Activated CD4-positive, alpha-beta T cell treated with anti-CD3 and anti-CD28 coated beads, Interleukin-2, amount 50 U/mL, for 4 hours (primary cell): ENCODE measurements around the gene SDE2.
"Not testable (repeated sequence)": the region's sequence is repeated elsewhere in the genome, so short reads cannot be mapped to it uniquely, and the experiment has no call there.

ENCODE experiments used
- DNase-seq, 2 experiments: peaks; one replicate each; pipeline ENCODE4 v3.0.0-alpha.2; 2020

The SDE2 gene

DNA sequence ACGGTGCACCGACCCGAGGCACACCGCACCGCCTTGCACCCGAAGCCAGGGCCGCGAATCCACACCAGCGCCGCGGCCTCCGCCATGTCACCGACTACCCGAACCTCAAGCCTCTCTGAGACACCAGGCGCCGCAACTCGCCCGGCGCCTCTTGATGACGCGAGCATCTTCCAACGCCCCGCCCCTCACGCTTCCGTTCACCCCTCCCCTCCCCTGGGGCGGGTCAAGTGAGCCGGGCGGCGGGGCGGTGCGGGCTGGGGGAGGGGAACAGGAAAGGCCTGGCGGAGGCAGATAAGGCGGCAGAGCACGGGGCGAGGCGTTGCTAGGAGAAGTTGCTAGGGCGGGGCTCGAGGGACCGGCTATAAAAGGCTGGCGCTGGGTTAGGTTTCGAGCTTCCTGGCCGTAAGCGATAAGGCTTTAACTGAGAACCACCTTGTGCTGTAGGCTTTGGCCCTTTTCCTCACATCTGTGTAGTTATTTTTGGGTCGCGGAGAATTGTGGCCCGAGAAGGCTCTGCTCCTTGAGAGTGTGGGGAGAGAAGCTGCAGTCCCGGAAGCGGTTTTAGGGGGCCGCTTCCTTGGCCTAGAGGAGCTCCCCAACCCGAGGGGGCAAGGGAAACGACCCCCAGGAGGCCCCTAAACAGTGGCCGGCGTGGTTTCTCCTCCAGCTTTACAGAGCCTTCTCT, at the start of gene SDE2:
SDE2 (minus strand) TSS at position 117 of the 685 bp plus-strand sequence; CDS start at position 86, 31 bp downstream.
- peak; percentile 99 to 100 for DNase-seq

DNA sequence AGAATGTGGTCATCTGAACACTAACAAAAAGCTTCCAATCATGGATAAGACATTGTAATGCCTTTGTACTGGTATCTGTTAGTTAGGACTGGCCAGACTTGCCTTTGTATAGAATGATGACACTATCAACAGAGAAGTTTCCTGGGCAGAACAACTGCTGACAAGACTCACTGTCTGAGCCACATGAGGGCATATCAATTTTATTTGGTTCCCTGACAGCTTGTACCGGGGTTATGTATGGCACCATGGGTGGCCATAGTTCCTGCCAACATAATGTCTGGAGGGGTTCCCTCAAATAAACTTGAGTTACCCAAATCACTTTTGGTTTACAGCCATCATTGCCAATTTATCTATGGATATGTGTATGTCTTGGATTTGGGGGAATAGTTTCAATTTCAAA, 49.7 kb upstream of the SDE2 start:
- no peak for DNase-seq

- no peak for DNase-seq
Observed at GRCh38 chr1:226047495-226047894, 48.4 kb upstream of the SDE2 start.

- no peak for DNase-seq
Observed at GRCh38 chr1:226046240-226046639, 47.1 kb upstream of the SDE2 start.

DNA sequence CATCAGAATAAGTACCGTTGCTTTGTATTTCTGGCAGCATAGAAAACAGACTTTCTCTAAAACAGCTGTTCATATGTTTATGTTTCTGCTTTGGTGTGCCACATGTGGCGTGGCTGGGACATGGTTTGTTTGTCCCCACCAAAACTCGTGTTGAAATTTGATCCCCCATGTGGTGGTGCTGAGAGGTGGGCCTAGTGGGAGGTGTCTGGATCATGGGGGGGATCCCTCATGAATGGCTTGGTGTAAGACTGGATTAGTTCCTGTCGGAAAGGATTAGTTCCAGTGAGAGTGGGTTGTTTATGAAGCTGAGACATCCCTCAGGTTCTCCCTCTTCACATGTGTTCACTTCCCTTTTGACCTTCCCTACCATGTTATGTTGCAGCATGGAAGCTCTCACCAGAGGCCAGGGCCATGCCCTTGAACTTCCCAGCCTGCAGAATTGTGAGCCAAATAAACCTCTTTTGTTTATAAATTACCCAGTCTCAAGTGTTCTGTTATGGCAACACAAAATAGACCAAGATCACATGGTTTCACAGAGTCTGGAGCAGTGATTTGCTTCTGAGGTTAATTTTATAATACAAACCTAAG, 45.5 kb upstream of the SDE2 start:
- DNase-seq, result no peak

DNA sequence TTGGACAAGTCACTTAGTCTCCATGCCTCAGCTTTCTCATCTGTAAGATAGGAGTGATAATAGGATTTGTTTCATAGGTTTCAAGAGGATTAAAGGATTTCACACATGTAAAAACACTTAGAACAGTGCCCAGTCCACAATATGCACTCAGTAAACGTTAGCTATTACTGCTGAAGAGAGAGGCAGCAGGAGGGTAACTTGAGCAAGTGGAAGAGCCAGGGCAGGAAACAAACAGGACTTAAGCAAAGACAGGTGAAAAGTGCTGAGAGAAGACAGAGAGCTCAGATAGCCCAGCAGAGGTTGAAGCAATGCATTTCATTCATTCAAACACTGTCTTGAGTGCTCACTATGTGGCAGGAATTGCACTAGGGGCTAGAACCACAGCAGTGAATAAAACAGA, 42.3 kb upstream of the SDE2 start:
- no peak for DNase-seq

GRCh38 chr1:226038661-226039060, 39.5 kb upstream of the SDE2 start:
- DNase-seq, result no peak

GRCh38 chr1:226035915-226036314, 36.8 kb upstream of the SDE2 start:
- no peak for DNase-seq

- no peak for DNase-seq
Observed at GRCh38 chr1:226034482-226034881, 35.3 kb upstream of the SDE2 start.

GRCh38 chr1:226033991-226034390, 34.8 kb upstream of the SDE2 start:
- DNase-seq, result no peak

GRCh38 chr1:226033582-226033981, 34.4 kb upstream of the SDE2 start:
- DNase-seq, result no peak

DNA sequence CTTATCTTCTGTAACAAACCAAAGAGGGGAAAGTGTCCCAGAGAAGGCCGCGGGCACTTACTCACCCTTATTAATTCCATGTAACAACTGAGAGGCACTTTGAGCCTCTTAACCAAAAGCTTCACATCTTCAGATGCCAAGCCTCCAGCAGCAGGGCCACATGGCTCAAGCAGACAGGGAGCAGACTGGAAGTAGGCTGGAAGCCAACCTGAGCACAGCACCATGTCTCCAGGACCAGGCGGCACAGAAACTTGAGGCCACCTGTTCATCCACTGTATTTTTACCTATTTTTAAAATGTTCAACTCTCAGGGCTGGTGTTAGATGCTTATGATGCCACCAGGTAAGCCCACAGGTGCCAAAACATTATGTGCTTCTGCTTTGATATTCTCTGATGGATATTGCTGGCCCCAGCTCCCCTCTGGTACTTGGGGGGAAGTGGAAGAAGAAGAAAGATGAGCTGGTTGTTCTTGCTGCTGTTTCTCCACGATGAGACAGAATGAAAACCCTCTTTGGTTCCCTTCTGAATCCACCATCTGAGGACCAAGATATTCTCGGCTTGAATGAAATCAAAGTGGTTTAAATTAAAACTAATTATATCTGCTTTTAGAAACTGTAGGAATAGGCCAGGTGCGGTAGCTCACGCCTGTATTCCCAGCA, 30.6 kb upstream of the SDE2 start:
- DNase-seq, result no peak

DNA sequence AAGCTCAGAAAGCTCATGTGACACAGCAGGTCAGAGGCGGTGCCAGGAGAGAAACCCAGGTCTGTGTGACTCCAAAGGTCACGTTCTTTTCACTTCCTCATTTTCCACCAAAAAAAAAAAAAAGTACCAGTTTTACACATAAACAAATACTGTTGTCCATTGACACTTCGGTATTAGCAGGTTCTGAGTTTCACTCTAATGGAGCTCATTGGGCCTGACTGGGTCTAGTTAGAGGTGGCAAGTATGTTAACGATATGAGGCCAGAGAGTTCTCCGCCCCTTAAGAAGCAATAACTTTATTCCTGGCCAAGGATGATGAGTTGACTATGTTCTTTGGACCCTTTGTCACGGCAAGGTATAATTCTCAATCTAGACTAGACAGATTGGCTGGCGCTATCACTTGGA, 30.0 kb upstream of the SDE2 start:
- DNase-seq, result no peak

- DNase-seq, result no peak
Observed at GRCh38 chr1:226027538-226028217, 28.5 kb upstream of the SDE2 start.

DNA sequence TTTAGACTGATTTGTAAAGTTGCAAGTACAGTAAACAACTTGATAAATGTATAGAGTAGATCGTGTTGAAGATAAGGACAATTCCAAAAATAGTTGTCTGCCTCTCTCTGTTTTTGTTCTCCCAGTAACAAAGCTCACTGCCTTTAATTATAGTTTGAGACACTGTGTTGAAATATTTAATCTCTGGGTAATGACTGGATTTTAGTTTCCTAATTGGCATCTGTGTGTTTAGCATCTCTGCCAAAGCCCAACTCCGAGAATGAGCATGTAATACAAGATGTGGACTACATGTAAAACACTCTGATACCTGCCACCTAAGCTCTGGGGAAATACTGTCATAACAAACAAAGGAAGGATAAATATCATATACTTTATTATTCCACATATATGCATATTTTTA, 27.7 kb upstream of the SDE2 start:
- DNase-seq, result no peak

GRCh38 chr1:226023735-226024134, 24.6 kb upstream of the SDE2 start:
- DNase-seq, result no peak

GRCh38 chr1:226021801-226022200, 22.7 kb upstream of the SDE2 start:
- no peak for DNase-seq

GRCh38 chr1:226021401-226021800, 22.3 kb upstream of the SDE2 start:
- no peak for DNase-seq

GRCh38 chr1:226019572-226019971, 20.4 kb upstream of the SDE2 start:
- DNase-seq, result no peak

- DNase-seq, result no peak
Observed at GRCh38 chr1:226017070-226017469, 17.9 kb upstream of the SDE2 start.

- no peak for DNase-seq
Observed at GRCh38 chr1:226009650-226010044, 10.5 kb upstream of the SDE2 start.

- not testable (repeated sequence) for DNase-seq
Observed at GRCh38 chr1:226007126-226007892, 8.2 kb upstream of the SDE2 start.

DNA sequence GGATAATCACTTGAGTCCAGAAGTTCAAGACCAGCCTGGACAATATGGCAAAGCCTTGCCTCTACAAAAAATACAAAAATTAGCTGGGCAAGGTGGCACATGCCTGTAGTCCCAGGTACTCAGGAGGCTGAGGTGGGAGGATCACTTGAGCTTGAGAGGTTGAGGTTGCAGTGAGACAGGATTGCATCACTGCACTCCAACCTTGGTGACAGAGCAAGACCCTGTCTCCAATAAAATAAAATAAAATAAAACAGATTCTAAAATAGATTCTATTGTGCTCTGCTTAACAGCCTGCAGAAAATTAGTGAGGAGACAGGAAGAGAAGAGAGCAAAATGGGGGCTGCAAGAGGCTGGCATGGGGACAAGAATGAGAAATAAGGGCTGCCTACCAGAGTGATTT, 7.5 kb upstream of the SDE2 start:
- no peak for DNase-seq
